GM19238 (cell line): ENCODE results near the gene PYCARD.
"Not testable (repeated sequence)": the region's sequence is repeated elsewhere in the genome, so short reads cannot be mapped to it uniquely, and the experiment has no call there.

Experiments
- DNase-seq: peaks from one replicate; pipeline ENCODE4 v3.0.0; 2011; ENCODE audit warnings: low spot score; ENCODE audit not compliant: insufficient read length

PYCARD gene

GRCh38 chr16:31202414-31203375 lies at the start of gene PYCARD:
Gene PYCARD, minus strand, starts transcription at chr16:31202760. Its CDS starts 70 bp downstream, at chr16:31202690.
- peak; percentile 55 for DNase-seq

- no peak for DNase-seq
These were observed 48.9 kb upstream of the PYCARD start for GRCh38 chr16:31251435-31251834.

- DNase-seq: no peak
These were observed 48.3 kb upstream of the PYCARD start for GRCh38 chr16:31250782-31251384.

- DNase-seq: no peak
These were observed 45.8 kb upstream of the PYCARD start for GRCh38 chr16:31248344-31248743.

GRCh38 chr16:31246296-31246695 lies 43.7 kb upstream of the PYCARD start:
- DNase-seq: no peak

GRCh38 chr16:31245598-31245997 lies 43.0 kb upstream of the PYCARD start:
- DNase-seq: not testable (repeated sequence)

- DNase-seq: no peak
These were observed 41.4 kb upstream of the PYCARD start for GRCh38 chr16:31243734-31244670.

GRCh38 chr16:31242206-31242605 lies 39.6 kb upstream of the PYCARD start:
- no peak for DNase-seq

GRCh38 chr16:31238041-31238440 lies 35.5 kb upstream of the PYCARD start:
- no peak for DNase-seq

GRCh38 chr16:31229501-31229900 lies 26.9 kb upstream of the PYCARD start:
- DNase-seq: no peak

- DNase-seq: no peak
These were observed 25.6 kb upstream of the PYCARD start for GRCh38 chr16:31228206-31228605.

- no peak for DNase-seq
These were observed 22.6 kb upstream of the PYCARD start for GRCh38 chr16:31225193-31225592.

GRCh38 chr16:31224092-31224955 lies 21.8 kb upstream of the PYCARD start:
- no peak for DNase-seq

- no peak for DNase-seq
These were observed 20.5 kb upstream of the PYCARD start for GRCh38 chr16:31223044-31223443.

GRCh38 chr16:31221357-31222160 lies 19.0 kb upstream of the PYCARD start:
- DNase-seq: no peak

- DNase-seq: no peak
These were observed 16.7 kb upstream of the PYCARD start for GRCh38 chr16:31219154-31219741.

- DNase-seq: no peak
These were observed 14.6 kb upstream of the PYCARD start for GRCh38 chr16:31217136-31217530.

GRCh38 chr16:31216422-31217135 lies 14.0 kb upstream of the PYCARD start, which contains the start of gene PYDC1:
Gene PYDC1, minus strand, starts transcription at chr16:31217135. Its CDS starts 107 bp downstream, at chr16:31217028.
- no peak for DNase-seq
